ENCODE data around the gene PPM1E. TPM values are rescaled to one million over a fixed set of nuclear protein-coding genes. Genes with fewer than 3 reads are reported as not detected.

PPM1E gene
- total and polyA plus RNA-seq, 2 of the 8 experiments (the other 6 are each of a cell fraction or from before 2014, with no cell fraction given) = 5.0 to 10.4 TPM

GRCh38 chr17:58947824-58948223 lies 192.2 kb downstream of the PPM1E start:
- POLR2A ChIA-PET (ENCODE audit: partially characterized antibody) = no interaction called here
- CTCF ChIA-PET (ENCODE audit: partially characterized antibody) = no interaction called here
- no peak overlapping the region for H2BK15ac ChIP-seq (ENCODE audit: low read length)

More at GRCh38 chr17:58947824-58948223, 192.2 kb downstream of the PPM1E start:
- Histone ChIP-seq H3K9ac (replicated peaks in 1 of 4; ENCODE audit: extremely low read depth in 1 of 4, low read depth in 3 of 4, low read length in 3 of 4) (no peak overlapping the region), H3K14ac (ENCODE audit: insufficient read length) (no peak overlapping the region), H2BK5ac (ENCODE audit: low read depth, low read length) (no peak overlapping the region), H3K9me3 (ENCODE audit: insufficient read depth in 2 of 2, low read depth in 1 of 2, low read length in 1 of 2) (peaks cover 2 to 3% of the 10 kb centered on the region in 2 experiments; a peak in 1 of 4 replicates), H3K4me2 (ENCODE audit: insufficient read depth in 1 of 2, low read depth in 2 of 2, low read length in 2 of 2) (no peak overlapping the region), H4K5ac (ENCODE audit: insufficient read length, low read depth, low read length) (no peak overlapping the region), H2BK20ac (ENCODE audit: low read length) (no peak overlapping the region), H3K36me3 (ENCODE audit: control insufficient read depth in 2 of 4, insufficient read depth in 4 of 4, low read length in 3 of 4) (no peaks in the 10 kb centered on the region), H2BK120ac (replicated peaks; ENCODE audit: low read depth, low read length) (no peak overlapping the region), H3K79me2 (ENCODE audit: control insufficient read depth in 1 of 2, insufficient read depth in 2 of 2, low read length in 2 of 2) (no peaks in the 10 kb centered on the region), H3K27me3 (replicated peaks in 1 of 4; ENCODE audit: control insufficient read depth in 3 of 4, extremely low read depth in 1 of 4, insufficient read depth in 3 of 4, low read length in 3 of 4) (no peaks in the 10 kb centered on the region), H3K79me1 (ENCODE audit: low read depth, low read length) (no peaks in the 10 kb centered on the region), H3K4ac (replicated peaks; ENCODE audit: insufficient read length, low read depth, low read length) (no peak overlapping the region), H3K23me2 (ENCODE audit: low read depth, low read length) (no peaks in the 10 kb centered on the region), H4K91ac (replicated peaks; ENCODE audit: insufficient read length, low read length) (no peak overlapping the region), H3K4me1 (replicated peaks in 1 of 4; ENCODE audit: control insufficient read depth in 3 of 4, insufficient read depth in 4 of 4, low read length in 3 of 4) (no peaks in the 10 kb centered on the region), H3K4me3 (ENCODE audit: extremely low read depth in 1 of 4, insufficient read depth in 2 of 4, low read depth in 3 of 4, low read length in 4 of 4) (no peak overlapping the region), H2AFZ (ENCODE audit: low read length) (no peak overlapping the region), H3K56ac (replicated peaks; ENCODE audit: insufficient read length, low read depth, low read length) (no peak overlapping the region), H4K20me1 (replicated peaks in 1 of 2; ENCODE audit: control insufficient read depth in 1 of 2, insufficient read depth in 2 of 2, low read length in 2 of 2) (no peaks in the 10 kb centered on the region), H2AK5ac (ENCODE audit: low read depth, low read length) (no peak overlapping the region), H3K27ac (ENCODE audit: low read depth, low read length) (no peak overlapping the region), H2BK12ac (ENCODE audit: low read depth, low read length) (no peak overlapping the region), H3K18ac (ENCODE audit: extremely low read depth, low read length) (no peak overlapping the region), H4K8ac (ENCODE audit: extremely low read depth, insufficient read depth, low read length) (no peak overlapping the region), H3K23ac (ENCODE audit: insufficient read length) (no peak overlapping the region)
- WGBS, 2 experiments (ENCODE audit: extremely low coverage in 1 of 2, insufficient coverage in 1 of 2, insufficient read length in 1 of 2, insufficient replicate concordance in 2 of 2, low coverage in 1 of 2, low lambda C conversion rate in 2 of 2, missing lambda C conversion rate in 1 of 2) = 83% methylated on average over 3 of the region's 3 CpGs; no CpG with 5 or more reads in 1 of the 2 experiments
- TF ChIP-seq SP4 (IDR thresholded peaks at IDR 0.05; ENCODE audit: low read length) = no peak
- no peak for TF ChIP-seq CEBPB (IDR thresholded peaks at IDR 0.05; ENCODE audit: low read depth, low read length)
- no peak for TF ChIP-seq SIX5 (IDR thresholded peaks at IDR 0.05; ENCODE audit: low read depth, low read length)
- no peak for TF ChIP-seq MAFK (IDR thresholded peaks at IDR 0.05; ENCODE audit: low read depth, low read length)
- no peak for TF ChIP-seq FOSL1 (IDR thresholded peaks at IDR 0.05; ENCODE audit: insufficient read depth, low read depth, low read length)
- TF ChIP-seq MAX (IDR thresholded peaks at IDR 0.05) = no peak
- TF ChIP-seq TAF7 (optimal IDR thresholded peaks at IDR 0.05; ENCODE audit: borderline replicate concordance, low read depth, low read length) = no peak
- no peak for DNase-seq (ENCODE audit: low read depth in 1 of 2, low spot score in 2 of 2)
- no peak for FAIRE-seq

Data from H1 (cell line).